HepG2 (cell line): ENCODE measurements around the gene SHISA5. TPM values are rescaled to one million over a fixed set of nuclear protein-coding genes. Genes with fewer than 3 reads are reported as not detected.

ENCODE experiments used
- CTCF ChIP-seq: sonication (generic); formaldehyde crosslinking; IDR thresholded peaks from 2 replicates; pipeline ENCODE4 v1.5.0; 2020; ENCODE audit warnings: mild to moderate bottlenecking, missing genetic modification reagents, moderate library complexity
- MTA1 ChIP-seq: sonication (generic); formaldehyde crosslinking; IDR thresholded peaks from 2 replicates; pipeline ENCODE4 v1.4.0; 2020; ENCODE audit warnings: missing genetic modification reagents, mild to moderate bottlenecking, borderline replicate concordance
- MYC ChIP-seq: sonication (generic); formaldehyde crosslinking; IDR thresholded peaks from 2 replicates; pipeline ENCODE4 v1.9.0; 2021; ENCODE audit warnings: missing genetic modification reagents, borderline replicate concordance
- NCOA2 ChIP-seq: sonication (generic); formaldehyde crosslinking; IDR thresholded peaks from 2 replicates; pipeline ENCODE4 v1.8.0; 2022; ENCODE audit warnings: inconsistent platforms
- NONO ChIP-seq, 2 experiments: fragments of 450-650 bp in 1 of 2; sonication (generic) in 1 of 2; formaldehyde crosslinking in 1 of 2; IDR thresholded peaks in 1 of 2; conservative IDR thresholded peaks in 1 of 2; 2 replicates each; pipeline versions ENCODE4 v1.6.1 to v1.8.0; 2017 to 2022; ENCODE audit warnings: mild to moderate bottlenecking in 1 of 2, missing genetic modification reagents in 1 of 2, moderate library complexity in 1 of 2
- PHF5A ChIP-seq: IDR thresholded peaks from one replicate; pipeline ENCODE4 v1.6.1; 2018; ENCODE audit warnings: low read depth, missing genetic modification reagents; ENCODE audit not compliant: unreplicated experiment
- PRDM10 ChIP-seq: sonication (generic); formaldehyde crosslinking; IDR thresholded peaks from 2 replicates; pipeline ENCODE4 v1.4.0; 2020; ENCODE audit warnings: low read depth, missing genetic modification reagents
- SALL2 ChIP-seq: sonication (generic); formaldehyde crosslinking; IDR thresholded peaks from 2 replicates; pipeline ENCODE4 v1.8.1; 2023; ENCODE audit warnings: mild to moderate bottlenecking, missing genetic modification reagents, inconsistent platforms
- YY1 ChIP-seq: IDR thresholded peaks from 2 replicates; pipeline ENCODE4 v1.6.1; 2011; ENCODE audit warnings: low read length, low read depth, moderate library complexity, mild to moderate bottlenecking; ENCODE audit not compliant: insufficient read depth, insufficient replicate concordance
- ZGPAT ChIP-seq: IDR thresholded peaks from 2 replicates; pipeline ENCODE4 v1.6.1; 2016; ENCODE audit warnings: mild to moderate bottlenecking
- ZNF124 ChIP-seq: sonication (generic); formaldehyde crosslinking; IDR thresholded peaks from 2 replicates; pipeline ENCODE4 v1.4.0; 2020; ENCODE audit warnings: missing genetic modification reagents
- ZNF235 ChIP-seq: sonication (generic); formaldehyde crosslinking; IDR thresholded peaks from 2 replicates; pipeline ENCODE4 v1.8.1; 2023; ENCODE audit warnings: mild to moderate bottlenecking, missing genetic modification reagents, borderline replicate concordance
- ZNF614 ChIP-seq: IDR thresholded peaks from 2 replicates; pipeline ENCODE4 v1.6.1; 2018; ENCODE audit warnings: missing biosample characterization, missing genetic modification reagents, inconsistent platforms, borderline replicate concordance
- ZSCAN31 ChIP-seq: sonication (generic); formaldehyde crosslinking; IDR thresholded peaks from 2 replicates; pipeline ENCODE4 v1.5.0; 2020; ENCODE audit warnings: low read depth, mild to moderate bottlenecking, missing genetic modification reagents
- polyA plus RNA-seq, 8 experiments: library from polyadenylated mRNA; depleted of rRNA in 3 of 8; stranded (reverse) in 7 of 8; unstranded in 1 of 8; fragments of >200 nt; fragmentation: Illumina TruSeq in 4 of 8; extraction: Trizol in 4 of 8; gene quantifications; 2 replicates each; pipeline versions ENCODE4 v1.2.1 to v1.2.3, GENCODE V29; 2011 to 2016; ENCODE audit warnings: low read depth in 4 of 8, missing spikeins in 1 of 8, mixed read lengths in 1 of 8; ENCODE audit not compliant: insufficient read depth in 1 of 8
- total RNA-seq, 5 experiments: library from RNA; depleted of rRNA; stranded (reverse); fragments of >200 nt; fragmentation: Illumina TruSeq; extraction: Trizol; gene quantifications; 2 replicates each; pipeline ENCODE4 v1.2.3, GENCODE V29; 2016; ENCODE audit warnings: low read depth in 1 of 5
- TF ChIP-seq, protein P1 (sequence below), 2 experiments: sonication (generic) in 1 of 2; formaldehyde crosslinking in 1 of 2; IDR thresholded peaks; 2 replicates each; pipeline versions ENCODE4 v1.4.0 to v1.6.1; 2016 to 2020; ENCODE audit warnings: borderline replicate concordance in 1 of 2, low read depth in 1 of 2, mild to moderate bottlenecking in 1 of 2, missing genetic modification reagents in 1 of 2

SHISA5 gene
- total and polyA plus RNA-seq, 2 of the 13 experiments (the other 11 are each of a cell fraction or from before 2014, with no cell fraction given), result 75.8 to 91.4 TPM

DNA sequence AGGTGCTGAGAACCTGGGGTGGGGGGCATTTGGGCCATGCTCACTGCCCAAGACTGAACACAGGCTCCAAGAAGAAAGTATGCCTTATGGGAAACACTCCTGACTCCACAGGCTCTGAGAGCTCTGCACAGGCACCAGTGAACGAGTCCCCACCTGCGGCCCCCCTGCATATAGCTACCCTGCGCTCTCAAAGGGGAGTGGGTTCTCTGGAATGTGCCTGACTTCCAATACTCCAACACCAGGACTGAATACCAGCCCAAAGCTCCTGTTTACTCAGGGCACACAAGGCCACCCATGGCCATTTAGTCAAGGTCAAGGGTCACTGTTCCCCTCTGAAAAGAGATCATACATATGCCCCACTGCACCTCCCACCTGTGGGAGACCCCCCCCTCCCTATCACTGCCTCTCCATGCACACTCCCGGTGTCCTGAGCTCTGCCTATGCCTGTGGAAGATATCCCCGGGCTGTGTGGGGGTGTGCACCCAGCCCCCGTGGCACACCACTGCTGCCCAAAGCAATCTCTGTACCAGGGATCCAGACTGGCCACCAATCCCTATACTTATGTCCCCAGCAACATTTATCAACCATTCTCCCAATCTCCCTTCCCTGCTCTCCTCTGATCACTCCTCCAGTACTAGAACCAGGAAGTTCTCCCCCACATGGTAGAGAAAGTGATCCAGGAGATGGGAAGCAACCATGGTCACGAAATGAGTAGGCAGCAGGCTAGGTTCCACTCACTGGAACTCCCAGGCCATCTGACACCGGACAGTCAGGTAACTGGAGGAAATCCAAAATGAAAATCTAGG lies 72.5 kb downstream of the SHISA5 start (continued):
- TF ChIP-seq ZGPAT (CRISPR knock-in tag) (peak; percentile 72; the same call in 1 of the 2 replicates), CTCF (CRISPR knock-in tag) (peak; percentile 24; the same call in 1 of the 2 replicates), SALL2 (CRISPR knock-in tag) (no peak), NCOA2 (CRISPR knock-in tag) (peak; percentile 92), YY1 (peak; percentile 16), ZNF124 (CRISPR knock-in tag) (0 out of 2 replicates have a peak, but pooled peaks have one; percentile 40), PHF5A (CRISPR knock-in tag) (peak; percentile 68), PRDM10 (CRISPR knock-in tag) (peak; percentile 79), NONO (IDR thresholded peaks at IDR 0.05) (no peak), NONO (CRISPR knock-in tag; conservative IDR thresholded peaks at IDR 0.05) (peak; percentile 65; the same call in 1 of the 2 replicates), ZNF235 (CRISPR knock-in tag) (no peak), ZNF614 (peak; percentile 47; the same call in 1 of the 2 replicates), MTA1 (CRISPR knock-in tag) (peak; percentile 85), ZSCAN31 (no peak), MYC (peak; percentile 44; the same call in 1 of the 2 replicates)
- TF ChIP-seq, protein P1, sequence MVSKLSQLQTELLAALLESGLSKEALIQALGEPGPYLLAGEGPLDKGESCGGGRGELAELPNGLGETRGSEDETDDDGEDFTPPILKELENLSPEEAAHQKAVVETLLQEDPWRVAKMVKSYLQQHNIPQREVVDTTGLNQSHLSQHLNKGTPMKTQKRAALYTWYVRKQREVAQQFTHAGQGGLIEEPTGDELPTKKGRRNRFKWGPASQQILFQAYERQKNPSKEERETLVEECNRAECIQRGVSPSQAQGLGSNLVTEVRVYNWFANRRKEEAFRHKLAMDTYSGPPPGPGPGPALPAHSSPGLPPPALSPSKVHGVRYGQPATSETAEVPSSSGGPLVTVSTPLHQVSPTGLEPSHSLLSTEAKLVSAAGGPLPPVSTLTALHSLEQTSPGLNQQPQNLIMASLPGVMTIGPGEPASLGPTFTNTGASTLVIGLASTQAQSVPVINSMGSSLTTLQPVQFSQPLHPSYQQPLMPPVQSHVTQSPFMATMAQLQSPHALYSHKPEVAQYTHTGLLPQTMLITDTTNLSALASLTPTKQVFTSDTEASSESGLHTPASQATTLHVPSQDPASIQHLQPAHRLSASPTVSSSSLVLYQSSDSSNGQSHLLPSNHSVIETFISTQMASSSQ (IDR thresholded peaks at IDR 0.05; ENCODE audit: low read depth), result 0 out of 2 replicates have a peak, but pooled peaks have one; percentile 44
- TF ChIP-seq, protein P1 (CRISPR knock-in tag; IDR thresholded peaks at IDR 0.05; ENCODE audit: borderline replicate concordance), result peak; percentile 72; the same call in 1 of the 2 replicates
